Measurements from ENCODE around the gene IL2RG. TPM values are rescaled to one million over a fixed set of nuclear protein-coding genes. Genes with fewer than 3 reads are reported as not detected.

The IL2RG gene
- 2.8 and 3.0 TPM in 2 replicates for total RNA-seq (2021)
- percentile 35 among the genes with signal in this experiment for Bru-seq, nascent RNA
- BruChase-seq, experiment 1, labeled RNA remaining after a 2-hour chase = not detected
- BruChase-seq, experiment 2, labeled RNA remaining after a 6-hour chase = percentile 52 among the genes with signal in this experiment
- long read RNA-seq, transcript IL2RG-203 (8 exons, 1,534 nt) = major isoform, 7 of 8 reads
- long read RNA-seq, partial matches to known transcripts = 1 of 8 reads
- long read RNA-seq, other reads (novel, unspliced or antisense) = 0 of 8 reads

DNA sequence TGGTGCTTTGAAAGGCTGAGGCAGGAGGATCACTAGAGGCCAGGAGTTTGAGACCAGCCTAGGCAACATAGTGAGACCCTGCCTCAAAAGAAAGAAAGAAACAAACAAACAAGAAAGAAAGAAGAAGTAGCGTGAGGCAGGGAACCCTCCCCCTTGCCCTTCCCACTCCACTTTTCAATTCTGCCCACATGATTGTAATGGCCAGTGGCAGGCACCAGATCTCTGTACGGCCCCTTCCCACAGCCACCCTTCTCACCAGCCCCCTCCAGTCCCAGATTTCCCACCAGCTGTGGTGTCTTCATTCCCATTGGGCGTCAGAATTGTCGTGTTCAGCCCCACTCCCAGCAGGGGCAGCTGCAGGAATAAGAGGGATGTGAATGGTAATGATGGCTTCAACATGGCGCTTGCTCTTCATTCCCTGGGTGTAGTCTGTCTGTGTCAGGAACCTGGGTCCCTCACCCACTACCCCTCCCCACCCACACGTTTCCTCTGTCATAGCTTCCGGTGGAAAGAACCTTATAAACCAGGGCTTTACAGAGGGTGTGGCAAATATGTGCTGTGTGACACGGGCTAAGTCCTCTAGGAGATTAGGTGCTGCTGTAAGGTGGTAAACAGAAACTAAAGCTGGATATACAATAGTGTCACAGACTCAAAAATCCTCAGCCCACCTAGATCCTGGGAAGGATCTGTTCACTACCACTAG is at the start of gene IL2RG:
Gene IL2RG (minus strand): TSS at position 437 of the 703 bp plus-strand sequence. CDS start 38 bp downstream, at position 399.
- CTCF ChIA-PET = no interaction called here
- POLR2A ChIA-PET (ENCODE audit: low non-redundant PET) = no interaction called here
- Histone ChIP-seq H3K27ac (ENCODE audit: low read depth, low read length, poor library complexity, severe bottlenecking) (no peak within 1 kb of the TSS), H3K4me1 (ENCODE audit: insufficient read depth, low read length, poor library complexity, severe bottlenecking) (no peaks in the 10 kb centered on the region), H3K9me3 (ENCODE audit: low read depth, low read length, poor library complexity, severe bottlenecking) (no peaks in the 10 kb centered on the region), H3K36me3 (ENCODE audit: insufficient read depth, low read length, poor library complexity, severe bottlenecking) (no peaks in the 10 kb centered on the region), H3K27me3 (replicated peaks; ENCODE audit: insufficient read depth, low read depth, low read length, poor library complexity) (no peaks in the 10 kb centered on the region), H3K4me3 (ENCODE audit: low read depth, low read length, poor library complexity, severe bottlenecking) (no peak within 1 kb of the TSS)
- DNase-seq (ENCODE audit: low spot score) = no peak
- no peak for TF ChIP-seq EZH2 (IDR thresholded peaks at IDR 0.05; ENCODE audit: borderline replicate concordance, low read depth, low read length, poor library complexity, severe bottlenecking)
- intact Hi-C loops (cut with micrococcal nuclease; ENCODE audit: unreplicated experiment) = no loop called here
- no TSS peak for BruUV-seq (replicated peaks)

DNA sequence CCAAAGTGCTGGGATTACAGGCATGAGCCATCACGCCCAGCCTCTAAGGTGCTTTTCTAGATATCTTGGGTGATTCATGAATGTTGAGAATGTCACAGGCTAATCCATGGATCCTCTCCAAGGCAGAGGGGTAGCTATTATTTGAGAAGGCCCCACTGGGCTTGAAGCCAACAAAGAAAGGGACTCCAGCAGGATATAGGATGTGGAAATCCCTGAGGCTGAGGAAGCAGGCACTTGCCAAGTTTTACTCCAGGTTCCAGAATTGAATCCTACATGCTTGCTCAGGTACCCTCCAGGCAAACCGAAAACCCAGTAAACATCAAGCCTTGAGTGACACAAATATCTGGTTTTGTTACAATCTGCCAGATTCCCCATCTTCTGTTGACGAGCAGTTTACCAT is 49.1 kb upstream of the IL2RG start:
- H3K4me3 ChIP-seq (ENCODE audit: low read depth, low read length, poor library complexity, severe bottlenecking) = no peak overlapping the region
- TF ChIP-seq, protein P1, sequence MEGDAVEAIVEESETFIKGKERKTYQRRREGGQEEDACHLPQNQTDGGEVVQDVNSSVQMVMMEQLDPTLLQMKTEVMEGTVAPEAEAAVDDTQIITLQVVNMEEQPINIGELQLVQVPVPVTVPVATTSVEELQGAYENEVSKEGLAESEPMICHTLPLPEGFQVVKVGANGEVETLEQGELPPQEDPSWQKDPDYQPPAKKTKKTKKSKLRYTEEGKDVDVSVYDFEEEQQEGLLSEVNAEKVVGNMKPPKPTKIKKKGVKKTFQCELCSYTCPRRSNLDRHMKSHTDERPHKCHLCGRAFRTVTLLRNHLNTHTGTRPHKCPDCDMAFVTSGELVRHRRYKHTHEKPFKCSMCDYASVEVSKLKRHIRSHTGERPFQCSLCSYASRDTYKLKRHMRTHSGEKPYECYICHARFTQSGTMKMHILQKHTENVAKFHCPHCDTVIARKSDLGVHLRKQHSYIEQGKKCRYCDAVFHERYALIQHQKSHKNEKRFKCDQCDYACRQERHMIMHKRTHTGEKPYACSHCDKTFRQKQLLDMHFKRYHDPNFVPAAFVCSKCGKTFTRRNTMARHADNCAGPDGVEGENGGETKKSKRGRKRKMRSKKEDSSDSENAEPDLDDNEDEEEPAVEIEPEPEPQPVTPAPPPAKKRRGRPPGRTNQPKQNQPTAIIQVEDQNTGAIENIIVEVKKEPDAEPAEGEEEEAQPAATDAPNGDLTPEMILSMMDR (conservative IDR thresholded peaks at IDR 0.05; ENCODE audit: low read depth, low read length) = no peak
- TF ChIP-seq EZH2 (IDR thresholded peaks at IDR 0.05; ENCODE audit: borderline replicate concordance, low read depth, low read length, poor library complexity, severe bottlenecking) = no peak
- DNase-seq (ENCODE audit: low spot score) = peak; percentile 29
- ChIA-PET POLR2A (ENCODE audit: low non-redundant PET) (no interaction called here), CTCF (no interaction called here)
- no peaks in the 10 kb centered on the region for H3K9me3 ChIP-seq (ENCODE audit: low read depth, low read length, poor library complexity, severe bottlenecking)
- no peaks in the 10 kb centered on the region for H3K4me1 ChIP-seq (ENCODE audit: insufficient read depth, low read length, poor library complexity, severe bottlenecking)
- no TSS peak for BruUV-seq (replicated peaks)
- intact Hi-C loops (cut with micrococcal nuclease; ENCODE audit: unreplicated experiment) = no loop called here
- H3K36me3 ChIP-seq (ENCODE audit: insufficient read depth, low read length, poor library complexity, severe bottlenecking) = no peaks in the 10 kb centered on the region
- no peaks in the 10 kb centered on the region for H3K27me3 ChIP-seq (replicated peaks; ENCODE audit: insufficient read depth, low read depth, low read length, poor library complexity)
- no peak overlapping the region for H3K27ac ChIP-seq (ENCODE audit: low read depth, low read length, poor library complexity, severe bottlenecking)

DNA sequence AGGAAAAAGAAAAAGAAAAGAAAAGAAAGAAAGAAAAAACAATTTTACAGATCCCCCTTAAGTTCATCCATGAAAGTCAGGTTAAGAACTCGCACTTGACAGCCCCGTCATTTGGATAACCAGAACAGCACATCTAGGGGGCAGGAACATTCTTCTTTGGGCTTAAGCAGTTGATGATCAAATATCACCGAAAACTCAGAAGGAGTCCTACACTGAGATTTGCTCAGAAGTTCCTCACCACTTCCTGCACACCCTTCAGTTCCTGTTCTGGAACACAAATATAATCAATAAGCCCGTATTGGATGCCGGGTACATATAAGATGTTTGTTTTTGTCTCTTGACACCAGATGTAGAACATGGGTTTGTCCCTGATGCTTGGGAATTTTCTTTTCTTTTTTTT is 48.0 kb upstream of the IL2RG start:
- Histone ChIP-seq H3K27me3 (replicated peaks; ENCODE audit: insufficient read depth, low read depth, low read length, poor library complexity) (no peaks in the 10 kb centered on the region), H3K27ac (ENCODE audit: low read depth, low read length, poor library complexity, severe bottlenecking) (no peak overlapping the region), H3K4me3 (ENCODE audit: low read depth, low read length, poor library complexity, severe bottlenecking) (no peak overlapping the region), H3K4me1 (ENCODE audit: insufficient read depth, low read length, poor library complexity, severe bottlenecking) (no peaks in the 10 kb centered on the region), H3K36me3 (ENCODE audit: insufficient read depth, low read length, poor library complexity, severe bottlenecking) (no peaks in the 10 kb centered on the region), H3K9me3 (ENCODE audit: low read depth, low read length, poor library complexity, severe bottlenecking) (no peaks in the 10 kb centered on the region)
- intact Hi-C loops (cut with micrococcal nuclease; ENCODE audit: unreplicated experiment) = no loop called here
- CTCF ChIA-PET = no interaction called here
- no peak for TF ChIP-seq EZH2 (IDR thresholded peaks at IDR 0.05; ENCODE audit: borderline replicate concordance, low read depth, low read length, poor library complexity, severe bottlenecking)
- no TSS peak for BruUV-seq (replicated peaks)
- POLR2A ChIA-PET (ENCODE audit: low non-redundant PET) = no interaction called here
- no peak for DNase-seq (ENCODE audit: low spot score)

DNA sequence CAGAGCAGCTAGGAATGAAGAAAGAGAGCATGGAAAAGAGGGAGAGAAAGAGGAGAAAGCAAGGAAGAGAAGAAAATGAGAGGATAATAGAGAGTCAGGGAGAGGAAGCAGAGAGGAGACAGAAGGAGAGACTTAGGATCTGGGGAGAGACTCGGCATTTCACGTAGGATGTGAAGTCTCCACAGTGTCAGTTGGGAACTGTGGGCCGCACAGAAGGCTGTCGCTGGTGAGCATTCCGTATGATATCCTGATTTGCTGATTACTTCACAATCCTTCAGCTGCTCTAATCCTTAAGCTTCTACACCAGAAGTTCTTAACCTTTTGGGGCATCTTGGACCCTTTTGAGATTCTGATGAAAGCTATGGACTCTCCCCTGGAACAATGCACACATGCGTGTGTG is 47.2 kb upstream of the IL2RG start:
- H3K4me1 ChIP-seq (ENCODE audit: insufficient read depth, low read length, poor library complexity, severe bottlenecking) = no peaks in the 10 kb centered on the region
- no peaks in the 10 kb centered on the region for H3K27me3 ChIP-seq (replicated peaks; ENCODE audit: insufficient read depth, low read depth, low read length, poor library complexity)
- ChIA-PET POLR2A (ENCODE audit: low non-redundant PET) (no interaction called here), CTCF (no interaction called here)
- DNase-seq (ENCODE audit: low spot score) = no peak
- H3K4me3 ChIP-seq (ENCODE audit: low read depth, low read length, poor library complexity, severe bottlenecking) = no peak overlapping the region
- H3K27ac ChIP-seq (ENCODE audit: low read depth, low read length, poor library complexity, severe bottlenecking) = no peak overlapping the region
- no TSS peak for BruUV-seq (replicated peaks)
- no peaks in the 10 kb centered on the region for H3K9me3 ChIP-seq (ENCODE audit: low read depth, low read length, poor library complexity, severe bottlenecking)
- intact Hi-C loops (cut with micrococcal nuclease; ENCODE audit: unreplicated experiment) = no loop called here
- no peaks in the 10 kb centered on the region for H3K36me3 ChIP-seq (ENCODE audit: insufficient read depth, low read length, poor library complexity, severe bottlenecking)
- TF ChIP-seq, protein P1 (conservative IDR thresholded peaks at IDR 0.05; ENCODE audit: low read depth, low read length) = no peak
- no peak for TF ChIP-seq EZH2 (IDR thresholded peaks at IDR 0.05; ENCODE audit: borderline replicate concordance, low read depth, low read length, poor library complexity, severe bottlenecking)
